Measurements from ENCODE around the gene CPB2. TPM values are rescaled to one million over a fixed set of nuclear protein-coding genes. Genes with fewer than 3 reads are reported as not detected.
A peak's percentile ranks its signal among the peaks of the same experiment; 100 is the strongest.

The CPB2 gene
- total RNA-seq, 1 experiment from 2014 or later, result not detected

DNA sequence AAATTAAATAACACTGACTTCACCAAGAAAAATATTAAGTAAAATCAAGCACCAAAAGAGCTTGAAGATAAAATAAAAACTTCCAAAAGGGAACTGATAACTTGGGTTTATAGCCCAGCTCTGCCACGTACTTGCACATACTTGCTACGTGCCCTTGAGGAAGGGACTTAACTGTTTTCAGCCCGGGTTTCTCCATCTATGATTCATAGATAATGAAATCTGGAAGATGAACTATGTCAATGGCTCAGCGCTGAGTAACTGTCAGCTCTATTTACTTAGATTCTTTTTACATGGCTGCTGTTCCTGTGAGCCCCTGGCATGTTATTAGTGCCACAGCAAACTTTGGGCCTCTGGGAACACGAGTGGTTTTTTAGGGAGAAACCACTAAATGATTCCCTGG, 42.6 kb downstream of the CPB2 start:
- ChIA-PET CTCF (interaction anchor here (0.6 to 1.8 kb wide), 2 partner anchors 10 to 64 kb away, joined by 3 to 8 read pairs; partner anchors contain the start of gene ZC3H13), POLR2A (interaction anchor here (0.6 to 1.8 kb wide), 8 partner anchors 9 to 643 kb away, joined by 3 to 17 read pairs (median 4); partner anchors contain the start of gene ZC3H13)
- H3K9me3 Mint-ChIP-seq (ENCODE audit: unreplicated experiment), result no peaks in the 10 kb centered on the region
- no TSS peak for BruUV-seq (replicated peaks)
- no peaks in the 10 kb centered on the region for H3K27me3 Mint-ChIP-seq (ENCODE audit: insufficient read depth, unreplicated experiment)
- H3K4me3 Mint-ChIP-seq (ENCODE audit: unreplicated experiment), result no peak overlapping the region
- H3K27ac Mint-ChIP-seq (ENCODE audit: low read depth, unreplicated experiment), result no peak overlapping the region
- H3K4me1 Mint-ChIP-seq (ENCODE audit: insufficient read depth, unreplicated experiment), result peaks cover 5% of the 10 kb centered on the region
- DNase-seq (ENCODE audit: unreplicated experiment), result peak; percentile 70
- intact Hi-C loops (cut with micrococcal nuclease), result no loop called here
- TF ChIP-seq, protein P1, sequence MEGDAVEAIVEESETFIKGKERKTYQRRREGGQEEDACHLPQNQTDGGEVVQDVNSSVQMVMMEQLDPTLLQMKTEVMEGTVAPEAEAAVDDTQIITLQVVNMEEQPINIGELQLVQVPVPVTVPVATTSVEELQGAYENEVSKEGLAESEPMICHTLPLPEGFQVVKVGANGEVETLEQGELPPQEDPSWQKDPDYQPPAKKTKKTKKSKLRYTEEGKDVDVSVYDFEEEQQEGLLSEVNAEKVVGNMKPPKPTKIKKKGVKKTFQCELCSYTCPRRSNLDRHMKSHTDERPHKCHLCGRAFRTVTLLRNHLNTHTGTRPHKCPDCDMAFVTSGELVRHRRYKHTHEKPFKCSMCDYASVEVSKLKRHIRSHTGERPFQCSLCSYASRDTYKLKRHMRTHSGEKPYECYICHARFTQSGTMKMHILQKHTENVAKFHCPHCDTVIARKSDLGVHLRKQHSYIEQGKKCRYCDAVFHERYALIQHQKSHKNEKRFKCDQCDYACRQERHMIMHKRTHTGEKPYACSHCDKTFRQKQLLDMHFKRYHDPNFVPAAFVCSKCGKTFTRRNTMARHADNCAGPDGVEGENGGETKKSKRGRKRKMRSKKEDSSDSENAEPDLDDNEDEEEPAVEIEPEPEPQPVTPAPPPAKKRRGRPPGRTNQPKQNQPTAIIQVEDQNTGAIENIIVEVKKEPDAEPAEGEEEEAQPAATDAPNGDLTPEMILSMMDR (IDR thresholded peaks at IDR 0.05; ENCODE audit: unreplicated experiment), result no peak
- H3K36me3 Mint-ChIP-seq (ENCODE audit: insufficient read depth, unreplicated experiment), result no peaks in the 10 kb centered on the region

DNA sequence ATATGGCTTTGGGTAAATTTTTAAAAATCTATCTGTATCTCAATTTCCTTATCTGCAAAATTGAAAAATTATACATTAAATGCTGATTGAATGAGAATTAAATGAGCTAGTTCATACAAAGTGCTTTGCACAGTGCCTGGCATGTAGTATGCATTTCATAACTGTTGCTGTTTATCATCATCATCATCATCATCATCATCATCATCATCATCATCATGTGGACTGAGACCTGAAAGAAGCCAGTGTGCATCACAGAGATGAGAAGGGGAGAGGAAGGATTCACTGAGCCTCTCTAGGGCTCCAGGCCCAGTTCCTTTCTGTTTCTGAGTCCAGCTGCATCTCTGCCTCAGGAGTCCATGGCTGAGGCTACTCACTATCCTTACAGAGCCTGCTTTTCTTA, 45.4 kb downstream of the CPB2 start:
- DNase-seq (ENCODE audit: unreplicated experiment), result no peak
- no TSS peak for BruUV-seq (replicated peaks)
- ChIA-PET CTCF (interaction anchor here (1.3 kb wide), 1 partner anchor 68 kb away, joined by 3 read pairs; no protein-coding TSS in a partner anchor), POLR2A (no interaction called here)
- no peaks in the 10 kb centered on the region for H3K27me3 Mint-ChIP-seq (ENCODE audit: insufficient read depth, unreplicated experiment)
- H3K27ac Mint-ChIP-seq (ENCODE audit: low read depth, unreplicated experiment), result no peak overlapping the region
- no peaks in the 10 kb centered on the region for H3K9me3 Mint-ChIP-seq (ENCODE audit: unreplicated experiment)
- H3K36me3 Mint-ChIP-seq (ENCODE audit: insufficient read depth, unreplicated experiment), result no peaks in the 10 kb centered on the region
- no peak overlapping the region for H3K4me3 Mint-ChIP-seq (ENCODE audit: unreplicated experiment)
- H3K4me1 Mint-ChIP-seq (ENCODE audit: insufficient read depth, unreplicated experiment), result peaks cover 5% of the 10 kb centered on the region
- intact Hi-C loops (cut with micrococcal nuclease), result no loop called here
- TF ChIP-seq, protein P1 (IDR thresholded peaks at IDR 0.05; ENCODE audit: unreplicated experiment), result no peak

DNA sequence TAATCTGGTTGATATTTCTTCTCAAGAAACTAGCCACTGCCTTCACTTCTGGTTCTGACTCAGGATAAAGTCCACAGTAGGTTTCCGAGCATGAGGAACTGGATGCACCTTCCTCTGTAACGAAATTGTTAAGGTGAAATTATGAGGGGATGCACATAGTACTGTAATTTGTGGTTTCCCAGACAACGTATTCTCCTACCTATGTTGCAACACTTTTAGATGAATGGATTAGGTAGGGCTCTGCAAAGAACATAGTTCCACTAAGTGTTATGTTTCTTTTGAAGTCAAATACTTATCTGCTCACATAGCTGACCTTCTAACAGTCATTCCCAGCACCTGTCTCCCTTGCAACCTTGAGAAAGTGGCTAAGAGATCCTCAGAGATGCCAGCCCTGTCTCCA, 46.6 kb downstream of the CPB2 start:
- Mint-ChIP-seq H3K9me3 (ENCODE audit: unreplicated experiment) (no peaks in the 10 kb centered on the region), H3K27me3 (ENCODE audit: insufficient read depth, unreplicated experiment) (no peaks in the 10 kb centered on the region), H3K4me1 (ENCODE audit: insufficient read depth, unreplicated experiment) (peaks cover 15% of the 10 kb centered on the region), H3K27ac (ENCODE audit: low read depth, unreplicated experiment) (no peak overlapping the region), H3K36me3 (ENCODE audit: insufficient read depth, unreplicated experiment) (no peaks in the 10 kb centered on the region), H3K4me3 (ENCODE audit: unreplicated experiment) (no peak overlapping the region)
- no TSS peak for BruUV-seq (replicated peaks)
- intact Hi-C loops (cut with micrococcal nuclease), result no loop called here
- POLR2A ChIA-PET, result interaction anchor here (2.2 kb wide), 1 partner anchor 68 kb away, joined by 7 read pairs; no protein-coding TSS in a partner anchor
- no peak for DNase-seq (ENCODE audit: unreplicated experiment)
- TF ChIP-seq, protein P1 (IDR thresholded peaks at IDR 0.05; ENCODE audit: unreplicated experiment), result no peak
- CTCF ChIA-PET, result interaction anchor here (0.6 kb wide), 1 partner anchor 103 kb away, joined by 3 read pairs; no protein-coding TSS in a partner anchor

DNA sequence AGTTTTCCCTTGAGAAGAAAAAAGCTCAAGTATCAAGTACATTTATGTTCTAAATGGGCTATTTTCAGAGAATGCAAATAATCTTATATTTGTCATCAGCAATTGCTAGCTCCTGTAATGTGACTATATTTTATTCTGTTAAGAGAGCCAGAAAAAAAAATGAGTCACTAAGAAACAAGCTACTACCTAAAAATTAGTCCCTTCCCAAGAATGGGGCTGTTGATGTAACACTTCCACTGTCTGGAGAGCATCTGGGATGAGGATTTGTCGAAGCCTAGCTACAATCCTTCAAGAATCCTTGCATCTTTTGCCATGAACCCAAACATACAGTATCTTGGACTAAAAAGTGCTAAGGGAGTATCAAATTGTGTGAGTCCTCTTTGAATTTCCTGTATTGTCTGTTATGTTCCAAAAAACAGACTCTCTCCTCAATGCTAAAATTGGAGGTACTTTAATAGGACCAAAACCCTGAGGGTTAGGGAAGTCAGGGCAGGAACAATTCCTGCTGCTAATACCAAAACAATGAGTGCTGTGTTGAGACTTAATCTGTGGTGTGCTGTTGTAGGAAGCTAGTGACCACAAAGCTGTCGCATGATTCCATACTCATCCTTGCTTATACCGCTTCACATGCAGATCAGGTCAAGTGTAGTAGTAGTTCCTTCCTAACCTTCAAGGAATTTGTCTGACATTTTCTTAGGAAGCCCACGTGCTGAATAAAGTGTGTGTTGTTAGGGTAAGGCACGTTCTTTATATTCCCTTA, 47.4 kb downstream of the CPB2 start:
- Mint-ChIP-seq H3K4me1 (ENCODE audit: insufficient read depth, unreplicated experiment) (peaks cover 15% of the 10 kb centered on the region), H3K27me3 (ENCODE audit: insufficient read depth, unreplicated experiment) (no peaks in the 10 kb centered on the region), H3K9me3 (ENCODE audit: unreplicated experiment) (no peaks in the 10 kb centered on the region), H3K27ac (ENCODE audit: low read depth, unreplicated experiment) (no peak overlapping the region), H3K36me3 (ENCODE audit: insufficient read depth, unreplicated experiment) (no peaks in the 10 kb centered on the region), H3K4me3 (ENCODE audit: unreplicated experiment) (no peak overlapping the region)
- DNase-seq (ENCODE audit: unreplicated experiment), result no peak
- ChIA-PET POLR2A (interaction anchor here (0.6 to 2.2 kb wide), 3 partner anchors 9 to 178 kb away, joined by 4 to 7 read pairs (median 5); no protein-coding TSS in a partner anchor), CTCF (interaction anchor here (0.6 to 0.8 kb wide), 3 partner anchors 15 to 235 kb away, joined by 3 to 6 read pairs (median 4); no protein-coding TSS in a partner anchor)
- TF ChIP-seq, protein P1 (IDR thresholded peaks at IDR 0.05; ENCODE audit: unreplicated experiment), result no peak
- intact Hi-C loops (cut with micrococcal nuclease), result no loop called here
- BruUV-seq (replicated peaks), result no TSS peak
